Midbrain (tissue), 1 donor: ENCODE results near the gene PLEKHF1.

Experiments
- DNase-seq: peaks from one replicate; lab custom pipeline; 2025; lab: John Stamatoyannopoulos, UW

PLEKHF1 gene

GRCh38 chr19:29678484-29679106, 13.3 kb downstream of the PLEKHF1 start:
- peak; percentile 57 for DNase-seq

- no peak for DNase-seq
Measured at GRCh38 chr19:29679598-29680210, 14.4 kb downstream of the PLEKHF1 start.

- peak; percentile 37 for DNase-seq
Measured at GRCh38 chr19:29680447-29680846, 15.2 kb downstream of the PLEKHF1 start.

- no peak for DNase-seq
Measured at GRCh38 chr19:29680937-29681336, 15.7 kb downstream of the PLEKHF1 start.

- no peak for DNase-seq
Measured at GRCh38 chr19:29681422-29682235, 16.4 kb downstream of the PLEKHF1 start.

GRCh38 chr19:29682236-29682895, 17.1 kb downstream of the PLEKHF1 start:
- no peak for DNase-seq

- peak; percentile 89 for DNase-seq
Measured at GRCh38 chr19:29683009-29683408, 17.7 kb downstream of the PLEKHF1 start.

GRCh38 chr19:29685326-29685725, 20.1 kb downstream of the PLEKHF1 start:
- no peak for DNase-seq

GRCh38 chr19:29686285-29686805, 21.1 kb downstream of the PLEKHF1 start:
- DNase-seq, result no peak

GRCh38 chr19:29687244-29687896, 22.1 kb downstream of the PLEKHF1 start:
- DNase-seq, result no peak

- DNase-seq, result no peak
Measured at GRCh38 chr19:29687897-29688728, 22.9 kb downstream of the PLEKHF1 start.

GRCh38 chr19:29690842-29691241, 25.6 kb downstream of the PLEKHF1 start:
- peak; percentile 43 for DNase-seq

- no peak for DNase-seq
Measured at GRCh38 chr19:29694161-29694560, 28.9 kb downstream of the PLEKHF1 start.

GRCh38 chr19:29694669-29695627, 29.7 kb downstream of the PLEKHF1 start:
- DNase-seq, result peak; percentile 89

- DNase-seq, result no peak
Measured at GRCh38 chr19:29695765-29696564, 30.7 kb downstream of the PLEKHF1 start.

- DNase-seq, result no peak
Measured at GRCh38 chr19:29696565-29696846, 31.2 kb downstream of the PLEKHF1 start.

- no peak for DNase-seq
Measured at GRCh38 chr19:29697523-29698261, 32.4 kb downstream of the PLEKHF1 start.

GRCh38 chr19:29699861-29700260, 34.6 kb downstream of the PLEKHF1 start:
- no peak for DNase-seq
